Loucy (cell line): ENCODE measurements around the gene GTSE1.

Source experiments
- EZH2phosphoT487 ChIP-seq: fragments of 200-600 bp; IDR thresholded peaks from 2 replicates; pipeline ENCODE4 v1.6.1; 2018; ENCODE audit warnings: antibody characterized with exemption, mild to moderate bottlenecking, moderate library complexity, borderline replicate concordance
- TF ChIP-seq, protein P1 (sequence below): fragments of 200-600 bp; sonication (generic); conservative IDR thresholded peaks from 2 replicates; pipeline ENCODE4 v1.5.1; 2014; ENCODE audit warnings: mild to moderate bottlenecking, antibody characterized with exemption, low read length

GRCh38 chr22:46354993-46355305 lies 58.3 kb downstream of the GTSE1 start:
- TF ChIP-seq, protein P1, sequence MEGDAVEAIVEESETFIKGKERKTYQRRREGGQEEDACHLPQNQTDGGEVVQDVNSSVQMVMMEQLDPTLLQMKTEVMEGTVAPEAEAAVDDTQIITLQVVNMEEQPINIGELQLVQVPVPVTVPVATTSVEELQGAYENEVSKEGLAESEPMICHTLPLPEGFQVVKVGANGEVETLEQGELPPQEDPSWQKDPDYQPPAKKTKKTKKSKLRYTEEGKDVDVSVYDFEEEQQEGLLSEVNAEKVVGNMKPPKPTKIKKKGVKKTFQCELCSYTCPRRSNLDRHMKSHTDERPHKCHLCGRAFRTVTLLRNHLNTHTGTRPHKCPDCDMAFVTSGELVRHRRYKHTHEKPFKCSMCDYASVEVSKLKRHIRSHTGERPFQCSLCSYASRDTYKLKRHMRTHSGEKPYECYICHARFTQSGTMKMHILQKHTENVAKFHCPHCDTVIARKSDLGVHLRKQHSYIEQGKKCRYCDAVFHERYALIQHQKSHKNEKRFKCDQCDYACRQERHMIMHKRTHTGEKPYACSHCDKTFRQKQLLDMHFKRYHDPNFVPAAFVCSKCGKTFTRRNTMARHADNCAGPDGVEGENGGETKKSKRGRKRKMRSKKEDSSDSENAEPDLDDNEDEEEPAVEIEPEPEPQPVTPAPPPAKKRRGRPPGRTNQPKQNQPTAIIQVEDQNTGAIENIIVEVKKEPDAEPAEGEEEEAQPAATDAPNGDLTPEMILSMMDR: no peak
- no peak for TF ChIP-seq EZH2phosphoT487
